ENCODE results near the gene PPM1N.
A peak's percentile ranks its signal among the peaks of the same experiment; 100 is the strongest.

PPM1N gene

GRCh38 chr19:45469132-45469944, 28.9 kb upstream of the PPM1N start:
- ChIA-PET POLR2A (interaction anchor here (0.6 to 3.7 kb wide), 12 partner anchors 9 to 1192 kb away, joined by 3 to 48 read pairs (median 4); partner anchors contain the start of genes DACT3, SIX5 and VASP), CTCF (interaction anchor here (0.5 to 4.9 kb wide), 10 partner anchors 8 to 173 kb away, joined by 3 to 80 read pairs (median 4); no protein-coding TSS in a partner anchor)
- peak; percentile 95 for DNase-seq (ENCODE audit: extremely low spot score)
- TF ChIP-seq CTCF (IDR thresholded peaks at IDR 0.05; ENCODE audit: control extremely low read depth, extremely low read depth, low read depth, missing control alignments) = no peak

GRCh38 chr19:45469945-45470761, 28.1 kb upstream of the PPM1N start:
- POLR2A ChIA-PET = interaction anchor here (1.0 to 3.7 kb wide), 8 partner anchors 8 to 176 kb away, joined by 3 to 48 read pairs (median 7); partner anchors contain the start of gene VASP
- no peak for DNase-seq (ENCODE audit: extremely low spot score)
- TF ChIP-seq CTCF (IDR thresholded peaks at IDR 0.05; ENCODE audit: control extremely low read depth, extremely low read depth, low read depth, missing control alignments) = no peak
- CTCF ChIA-PET = interaction anchor here (1.0 to 11.8 kb wide), 12 partner anchors 8 to 172 kb away, joined by 3 to 339 read pairs (median 6); no protein-coding TSS in a partner anchor

DNA sequence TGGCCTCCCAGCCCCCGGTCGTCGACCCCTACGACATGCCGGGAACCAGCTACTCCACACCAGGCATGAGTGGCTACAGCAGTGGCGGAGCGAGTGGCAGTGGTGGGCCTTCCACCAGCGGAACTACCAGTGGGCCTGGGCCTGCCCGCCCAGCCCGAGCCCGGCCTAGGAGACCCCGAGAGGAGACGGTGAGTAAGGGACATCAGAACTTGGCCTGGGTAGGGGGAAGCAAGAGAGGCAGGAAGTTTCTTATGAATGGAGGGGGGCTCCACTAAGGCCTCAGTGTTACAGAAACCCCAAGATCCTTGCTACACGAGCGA, 27.5 kb upstream of the PPM1N start:
- ChIA-PET POLR2A (interaction anchor here (0.6 kb wide), 1 partner anchor 23 kb away, joined by 3 read pairs; no protein-coding TSS in a partner anchor), CTCF (interaction anchor here (2.0 to 11.8 kb wide), 3 partner anchors 17 to 171 kb away, joined by 4 to 339 read pairs (median 91); no protein-coding TSS in a partner anchor)
- TF ChIP-seq CTCF (IDR thresholded peaks at IDR 0.05; ENCODE audit: control extremely low read depth, extremely low read depth, low read depth, missing control alignments) = no peak
- DNase-seq (ENCODE audit: extremely low spot score) = no peak

DNA sequence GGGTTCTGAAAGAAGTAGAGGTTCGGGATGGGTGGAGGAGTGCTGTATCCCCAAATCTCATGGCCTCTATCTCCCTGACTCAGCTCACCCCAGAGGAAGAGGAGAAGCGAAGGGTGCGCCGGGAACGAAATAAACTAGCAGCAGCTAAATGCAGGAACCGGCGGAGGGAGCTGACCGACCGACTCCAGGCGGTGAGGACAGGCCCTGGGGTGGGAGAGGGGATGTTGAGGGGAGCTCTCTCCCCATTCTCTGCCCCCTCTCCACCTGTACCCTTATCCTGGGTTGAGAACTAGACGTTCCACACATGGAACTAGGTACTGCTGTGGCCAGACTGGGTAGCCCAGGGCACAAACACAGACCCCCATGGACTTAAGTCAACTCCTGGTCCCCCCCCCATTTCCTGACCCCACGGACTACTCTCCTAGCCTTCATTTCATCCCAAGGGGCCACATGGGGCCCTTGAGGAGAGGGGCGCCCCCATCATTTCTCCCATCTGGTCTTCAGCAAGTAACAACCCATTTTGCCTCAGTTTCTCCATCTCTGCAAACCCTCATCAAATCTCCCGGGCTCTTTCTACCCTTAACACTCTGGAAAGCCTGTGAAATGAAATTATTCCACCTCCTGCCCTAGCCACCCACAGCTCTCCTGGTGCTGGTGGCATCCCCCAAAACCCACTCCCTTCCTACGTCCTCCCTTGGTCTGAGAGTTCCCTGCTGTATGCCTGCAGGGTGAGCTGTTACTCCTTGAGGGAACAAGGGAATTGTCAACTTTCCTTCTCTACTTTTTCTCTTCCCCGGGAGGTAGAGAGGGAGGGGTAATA, 26.9 kb upstream of the PPM1N start:
- ChIA-PET POLR2A (interaction anchor here (0.6 to 1.9 kb wide), 3 partner anchors 19 to 32 kb away, joined by 3 to 4 read pairs (median 3); no protein-coding TSS in a partner anchor), CTCF (interaction anchor here (2.0 to 11.8 kb wide), 3 partner anchors 17 to 170 kb away, joined by 4 to 339 read pairs (median 91); no protein-coding TSS in a partner anchor)
- DNase-seq (ENCODE audit: extremely low spot score) = no peak
- TF ChIP-seq CTCF (IDR thresholded peaks at IDR 0.05; ENCODE audit: control extremely low read depth, extremely low read depth, low read depth, missing control alignments) = no peak

GRCh38 chr19:45471931-45472562, 26.2 kb upstream of the PPM1N start:
- ChIA-PET POLR2A (interaction anchor here (1.2 to 1.9 kb wide), 2 partner anchors 19 to 33 kb away, joined by 3 to 4 read pairs; no protein-coding TSS in a partner anchor), CTCF (interaction anchor here (2.0 to 11.8 kb wide), 3 partner anchors 16 to 170 kb away, joined by 4 to 339 read pairs (median 91); no protein-coding TSS in a partner anchor)
- DNase-seq (ENCODE audit: extremely low spot score) = no peak
- TF ChIP-seq CTCF (IDR thresholded peaks at IDR 0.05; ENCODE audit: control extremely low read depth, extremely low read depth, low read depth, missing control alignments) = no peak
